AG10803 (cell line): ENCODE measurements around the gene SDCBP2.
"Not testable (repeated sequence)": the region's sequence is repeated elsewhere in the genome, so short reads cannot be mapped to it uniquely, and the experiment has no call there.

Experiments used
- DNase-seq: peaks from one replicate; pipeline ENCODE4 v3.0.0; 2010; ENCODE audit warnings: low read depth
- H3K4me3 ChIP-seq: 2 replicates; pipeline ENCODE4 v1.5.1; 2011; ENCODE audit warnings: mild to moderate bottlenecking, low read length, control low read depth
- TF ChIP-seq, protein P1 (sequence below): conservative IDR thresholded peaks from 2 replicates; pipeline ENCODE4 v1.5.1; 2011; ENCODE audit warnings: mild to moderate bottlenecking, low read length, control low read depth, inconsistent platforms

SDCBP2 gene

DNA sequence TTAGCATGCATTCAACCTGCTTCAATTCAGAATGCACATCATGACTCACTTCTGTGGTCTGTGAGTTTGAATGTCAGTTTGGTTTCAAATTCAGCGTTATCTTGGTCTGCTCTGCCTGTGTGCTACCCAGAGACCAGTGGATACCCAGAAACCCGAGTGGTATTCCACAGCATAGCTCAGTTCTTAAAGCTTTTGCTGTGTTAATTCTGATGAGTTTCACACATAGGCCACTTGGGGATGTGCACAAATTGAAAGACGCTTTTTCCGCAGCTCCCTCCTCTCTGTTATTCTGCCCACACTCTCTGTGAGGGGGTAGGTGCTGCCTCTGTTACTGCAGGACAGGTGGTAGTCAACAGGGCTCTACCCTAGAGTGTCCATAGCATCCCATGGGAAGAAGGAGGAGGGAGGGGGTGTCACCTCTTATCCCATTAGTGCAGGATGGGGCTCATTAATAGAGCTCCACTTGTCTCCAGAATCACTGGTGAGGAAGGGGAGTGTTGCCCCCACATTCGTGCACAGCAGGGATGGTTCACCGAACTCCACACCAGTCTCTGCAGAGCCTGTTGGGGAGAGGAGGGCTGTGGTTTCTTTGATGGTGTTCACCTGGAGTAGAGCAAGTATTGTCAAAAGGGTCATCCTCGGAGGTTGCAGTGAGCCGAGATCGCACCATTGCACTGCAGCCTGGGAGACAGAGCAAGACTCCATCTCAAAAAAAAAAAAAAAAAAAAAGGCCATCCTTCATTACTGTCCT, 29.2 kb upstream of the SDCBP2 start:
- H3K4me3 ChIP-seq = no peak overlapping the region
- TF ChIP-seq, protein P1, sequence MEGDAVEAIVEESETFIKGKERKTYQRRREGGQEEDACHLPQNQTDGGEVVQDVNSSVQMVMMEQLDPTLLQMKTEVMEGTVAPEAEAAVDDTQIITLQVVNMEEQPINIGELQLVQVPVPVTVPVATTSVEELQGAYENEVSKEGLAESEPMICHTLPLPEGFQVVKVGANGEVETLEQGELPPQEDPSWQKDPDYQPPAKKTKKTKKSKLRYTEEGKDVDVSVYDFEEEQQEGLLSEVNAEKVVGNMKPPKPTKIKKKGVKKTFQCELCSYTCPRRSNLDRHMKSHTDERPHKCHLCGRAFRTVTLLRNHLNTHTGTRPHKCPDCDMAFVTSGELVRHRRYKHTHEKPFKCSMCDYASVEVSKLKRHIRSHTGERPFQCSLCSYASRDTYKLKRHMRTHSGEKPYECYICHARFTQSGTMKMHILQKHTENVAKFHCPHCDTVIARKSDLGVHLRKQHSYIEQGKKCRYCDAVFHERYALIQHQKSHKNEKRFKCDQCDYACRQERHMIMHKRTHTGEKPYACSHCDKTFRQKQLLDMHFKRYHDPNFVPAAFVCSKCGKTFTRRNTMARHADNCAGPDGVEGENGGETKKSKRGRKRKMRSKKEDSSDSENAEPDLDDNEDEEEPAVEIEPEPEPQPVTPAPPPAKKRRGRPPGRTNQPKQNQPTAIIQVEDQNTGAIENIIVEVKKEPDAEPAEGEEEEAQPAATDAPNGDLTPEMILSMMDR = no peak
- no peak for DNase-seq

DNA sequence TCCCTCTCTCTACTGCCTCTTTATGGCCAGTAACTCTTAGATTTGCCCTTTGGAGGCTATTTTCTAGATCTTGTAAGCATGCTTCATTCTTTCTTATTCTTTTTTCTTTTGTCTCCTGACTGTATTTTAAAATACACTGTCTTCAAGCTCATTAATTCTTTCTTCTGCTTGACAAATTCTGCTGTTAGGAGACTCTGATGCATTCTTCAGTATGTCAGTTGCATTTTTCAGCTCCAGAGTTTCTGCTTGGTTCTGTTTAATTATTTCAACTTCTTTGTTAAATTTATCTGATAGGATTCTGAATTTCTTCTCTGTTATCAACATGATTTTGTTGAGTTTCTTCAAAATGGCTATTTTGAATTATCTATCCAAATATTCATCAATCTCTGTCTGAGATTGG, 25.0 kb upstream of the SDCBP2 start:
- H3K4me3 ChIP-seq = no peak overlapping the region
- DNase-seq = no peak

DNA sequence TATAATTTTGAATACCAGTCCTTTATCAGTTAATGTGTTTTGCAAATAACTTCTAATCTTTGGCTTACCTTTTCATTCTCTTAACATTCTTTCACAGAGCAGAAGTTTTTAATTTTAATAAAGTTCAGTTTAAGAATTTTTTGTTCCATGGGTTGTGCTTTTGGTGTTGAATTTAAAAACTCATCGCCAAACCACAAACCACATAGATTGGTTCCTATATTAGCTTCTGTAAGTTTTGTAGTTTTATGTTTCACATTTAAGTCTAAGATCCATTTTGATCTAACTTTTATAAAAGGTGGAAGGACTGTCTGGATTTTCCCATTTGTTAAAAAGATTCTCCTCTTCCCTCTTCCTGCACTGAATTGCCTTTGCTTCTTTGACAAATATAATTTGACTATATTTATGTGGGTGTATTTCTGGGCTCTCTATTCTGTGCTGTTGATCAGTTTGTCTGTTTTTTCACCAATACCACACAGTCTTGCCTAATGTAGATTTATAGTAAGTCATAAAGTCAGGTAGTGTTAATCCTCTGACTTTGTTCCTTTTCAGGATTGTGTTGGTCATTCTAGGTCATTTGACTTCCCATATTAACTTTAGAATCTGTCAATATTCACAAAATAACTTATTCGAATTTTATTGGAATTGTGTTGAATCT, 17.5 kb upstream of the SDCBP2 start:
- no peak for DNase-seq
- H3K4me3 ChIP-seq = no peak overlapping the region
- TF ChIP-seq, protein P1 = no peak

More for the DNA sequence above, 25.0 kb upstream of the SDCBP2 start:
- TF ChIP-seq, protein P1 = no peak

DNA sequence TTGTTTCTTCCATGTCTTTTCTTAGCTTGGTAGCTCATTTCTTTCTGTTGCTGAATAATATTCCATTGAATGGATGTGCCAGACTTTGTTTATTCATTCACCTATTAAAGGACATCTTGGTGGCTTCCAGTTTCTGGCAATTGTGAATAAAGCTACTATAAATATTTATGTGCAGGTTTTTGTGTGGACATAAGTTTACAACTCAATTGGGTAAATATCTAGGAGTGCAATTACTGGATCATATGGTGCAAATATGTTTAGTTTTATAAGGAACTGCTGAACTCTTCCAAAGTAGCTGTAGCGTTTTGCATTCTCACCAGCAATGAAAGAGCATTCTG, 16.8 kb upstream of the SDCBP2 start:
- TF ChIP-seq, protein P1 = no peak
- H3K4me3 ChIP-seq = no peak overlapping the region
- DNase-seq = no peak

DNA sequence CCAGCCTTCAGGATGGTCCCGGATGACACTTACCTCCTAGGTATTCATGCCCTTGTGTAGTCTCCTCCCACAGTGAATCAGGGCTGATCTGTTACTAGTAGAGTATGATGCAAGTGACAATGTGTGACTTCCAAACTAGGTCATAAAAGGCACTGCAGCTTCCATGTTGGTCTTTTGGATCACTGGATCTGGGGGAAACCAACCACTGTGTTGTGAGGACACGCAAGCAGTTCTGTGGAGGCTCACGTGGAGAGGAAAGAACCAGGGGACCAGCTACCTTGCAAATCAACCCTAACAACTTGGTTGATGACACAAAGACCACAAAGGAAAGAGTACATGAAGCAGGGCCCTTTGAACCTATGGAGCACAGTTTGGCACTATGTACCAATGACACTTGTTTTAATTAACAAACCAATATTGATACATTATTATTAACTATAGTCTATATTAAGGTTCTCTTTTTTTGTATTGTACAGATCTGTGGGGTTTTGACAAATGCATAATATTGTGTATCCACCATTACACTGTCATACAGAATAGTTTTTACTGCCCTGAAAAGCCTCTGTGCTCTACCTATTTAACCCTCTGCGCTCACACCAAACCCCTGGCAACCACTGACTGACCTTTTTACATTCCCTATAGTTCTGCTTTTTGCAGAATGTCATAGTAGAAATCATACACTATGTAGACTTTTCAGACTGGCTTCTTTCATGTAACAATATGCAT, 16.3 kb upstream of the SDCBP2 start:
- TF ChIP-seq, protein P1 = no peak
- no peak for DNase-seq
- no peak overlapping the region for H3K4me3 ChIP-seq

DNA sequence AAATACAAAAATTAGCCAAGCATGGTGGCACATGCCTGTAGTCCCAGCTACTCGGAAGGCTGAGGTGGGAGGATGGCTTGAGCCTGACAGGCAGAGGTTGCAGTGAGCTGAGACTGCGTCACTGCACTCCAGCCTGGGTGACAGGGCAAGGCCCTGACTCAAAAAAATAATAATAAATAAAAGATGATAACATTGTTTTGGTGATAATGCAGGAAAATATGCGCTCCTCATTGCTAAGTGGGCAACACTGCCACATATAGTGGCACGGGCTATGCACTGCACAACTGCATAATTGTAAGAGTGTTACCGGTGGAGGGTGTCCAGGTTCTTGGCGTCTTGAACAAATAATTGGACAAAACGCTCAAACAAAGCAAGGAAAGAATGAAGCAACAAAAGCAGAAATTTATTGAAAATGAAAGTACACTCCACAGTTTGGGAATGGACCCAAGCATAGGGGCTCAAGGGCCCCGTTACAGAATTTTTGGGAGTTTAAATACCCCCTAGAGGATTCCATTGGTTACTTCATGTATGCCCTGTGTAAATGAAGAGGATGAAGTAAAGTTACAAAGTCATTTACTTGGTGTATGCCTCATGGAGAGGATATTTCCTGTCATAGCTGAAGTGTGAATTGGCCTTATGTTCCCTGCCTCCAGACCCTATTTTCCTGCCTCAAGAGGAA, 14.6 kb upstream of the SDCBP2 start:
- H3K4me3 ChIP-seq, DNase-seq: not testable (repeated sequence)

DNA sequence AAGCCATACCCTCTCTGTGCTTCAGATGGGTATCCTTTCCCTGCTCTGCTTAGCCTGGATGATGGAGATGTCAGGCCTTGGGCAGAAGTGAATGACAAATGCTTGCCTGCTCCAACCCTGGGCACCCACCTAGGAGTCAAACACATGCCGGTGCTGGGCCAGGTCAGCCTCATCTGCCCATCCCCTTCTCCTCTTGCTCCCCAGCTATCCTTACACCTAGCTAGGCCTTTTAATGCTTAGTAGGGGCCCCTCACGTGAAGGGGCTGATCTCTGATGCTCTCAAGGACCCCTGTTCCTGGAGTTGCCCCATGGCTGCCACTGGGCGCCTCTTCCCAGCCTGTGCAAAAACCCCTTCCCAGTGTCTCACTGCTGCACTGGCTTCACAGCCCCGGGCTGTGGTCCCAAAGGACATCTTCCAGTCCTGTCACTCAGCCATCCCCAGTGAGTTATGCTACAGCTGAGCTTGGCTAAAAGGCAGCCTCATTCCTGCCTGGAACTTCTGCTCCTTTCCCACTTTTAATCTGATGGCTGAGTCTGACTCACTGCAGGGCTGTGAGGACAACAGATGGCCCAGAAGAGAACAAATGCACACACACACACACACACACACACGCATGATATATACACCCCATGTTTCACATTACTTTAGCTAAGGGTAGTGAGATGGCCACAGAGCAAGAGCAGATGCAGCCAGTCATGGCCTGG, 12.8 kb upstream of the SDCBP2 start:
- no peak overlapping the region for H3K4me3 ChIP-seq
- DNase-seq = peak; percentile 70
- TF ChIP-seq, protein P1 = no peak
